GM21723 (cell line): ENCODE measurements around the gene INPP5A.

Source experiments
- ATAC-seq: cut with Tn5 transposase; IDR thresholded peaks from one replicate; pipeline ENCODE4 v1.9.1; 2021; ENCODE audit warnings: mild to moderate bottlenecking, moderate library complexity; ENCODE audit not compliant: unreplicated experiment

The INPP5A gene

DNA sequence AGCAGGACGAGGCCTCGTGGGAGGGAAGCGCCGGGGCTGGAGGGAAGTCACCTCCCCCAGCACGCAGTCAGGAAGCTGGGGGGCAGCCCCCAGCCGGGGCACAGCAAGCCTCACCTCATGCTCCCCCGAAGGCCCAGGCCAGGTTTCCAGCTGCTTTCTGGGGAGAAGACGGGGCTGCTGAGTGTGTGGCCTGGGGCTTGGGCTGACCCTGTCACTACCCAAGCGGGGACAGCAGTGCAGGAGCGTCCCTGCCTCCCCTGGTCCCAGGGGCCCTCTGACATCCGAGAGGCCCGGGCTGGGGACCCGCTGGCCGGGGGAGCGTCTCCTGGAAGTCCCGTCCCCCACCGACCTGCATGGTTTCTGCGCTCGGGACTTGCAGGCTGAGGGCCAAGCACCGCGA, 268.0 kb downstream of the INPP5A start:
- ATAC-seq = no peak

DNA sequence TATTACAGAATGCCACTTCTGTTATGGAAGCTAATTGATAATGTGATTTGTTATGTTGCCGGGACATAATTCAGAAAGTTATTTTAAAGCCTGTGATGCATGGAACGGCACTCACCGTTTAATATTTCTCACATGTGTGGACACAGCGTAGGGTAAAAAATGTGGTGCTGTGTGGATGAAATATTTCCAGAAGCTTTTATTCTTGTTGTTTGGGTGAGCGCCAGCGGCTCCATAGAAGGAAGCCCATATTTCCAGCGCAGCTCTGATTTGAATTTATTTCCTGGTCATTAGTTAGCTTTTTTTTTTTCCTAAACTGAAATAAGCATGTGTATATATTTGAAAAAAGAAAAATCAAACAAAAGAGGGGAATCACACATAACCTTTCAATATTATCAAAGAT, 268.5 kb downstream of the INPP5A start:
- ATAC-seq = no peak

DNA sequence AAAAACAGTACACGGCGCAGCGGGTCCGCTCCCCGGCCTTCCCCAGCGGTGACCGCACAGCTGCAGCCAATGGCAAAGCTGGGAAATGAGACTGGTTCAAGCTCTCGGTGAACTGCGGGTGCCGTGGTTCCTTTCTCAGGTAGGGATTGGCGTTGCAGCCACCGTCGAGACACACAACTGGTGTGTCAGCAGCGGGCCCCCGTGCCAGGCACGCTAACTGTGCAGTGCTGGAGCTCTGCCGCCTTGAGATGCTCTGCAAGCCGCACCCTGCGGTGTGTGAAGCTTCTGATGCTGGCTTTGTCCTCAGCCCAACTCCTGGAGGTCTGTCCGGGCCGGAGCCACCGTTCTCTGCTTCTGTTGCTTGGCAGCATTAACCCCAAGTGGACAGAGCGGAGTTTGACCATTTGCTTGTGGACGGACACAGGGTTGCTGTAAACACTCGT, 269.0 kb downstream of the INPP5A start:
- ATAC-seq = no peak

- ATAC-seq = no peak
These were observed 270.0 kb downstream of the INPP5A start for GRCh38 chr10:132807621-132808049.

DNA sequence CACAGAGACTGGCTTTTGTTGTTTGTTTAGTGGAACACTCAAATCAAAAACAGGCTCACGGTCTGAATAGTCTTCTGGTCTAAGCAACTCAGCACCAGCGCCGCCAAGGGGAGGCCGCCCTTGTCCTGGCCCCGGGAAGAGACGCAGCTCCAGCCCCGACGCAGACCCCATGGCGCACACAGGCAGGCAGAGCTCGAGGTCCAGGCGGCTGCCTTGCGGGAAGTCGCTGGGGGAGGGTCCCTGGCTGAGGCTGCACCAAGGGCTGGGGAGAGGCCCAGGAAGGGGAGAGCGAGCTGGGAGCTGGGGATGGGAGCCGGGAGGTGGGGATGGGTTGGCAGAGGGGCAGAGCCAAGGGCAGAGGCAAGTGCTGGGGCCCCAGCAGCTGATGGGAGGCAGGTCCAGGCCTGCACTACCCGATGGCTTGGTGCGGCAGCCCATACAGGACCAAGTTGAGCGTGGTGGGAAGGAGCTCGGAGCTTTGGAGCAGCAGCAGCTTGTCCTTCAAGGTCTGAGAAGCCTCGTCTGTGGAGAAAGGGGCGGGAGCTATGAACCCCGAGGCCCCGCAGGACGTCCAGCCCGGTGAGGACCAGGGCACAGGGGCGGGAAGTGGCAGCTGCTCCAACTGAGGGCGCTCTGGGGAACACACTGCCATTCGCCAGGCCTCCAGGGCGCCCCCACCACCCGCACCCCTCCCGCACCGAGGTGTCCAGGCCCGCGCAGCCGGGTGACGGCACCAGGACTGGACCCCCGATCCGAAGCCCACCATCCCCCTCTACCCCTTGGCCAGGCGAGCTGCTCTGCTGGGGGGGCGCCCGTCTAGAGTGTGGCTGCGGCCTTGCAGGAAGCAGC, 271.0 kb downstream of the INPP5A start:
- ATAC-seq = no peak

DNA sequence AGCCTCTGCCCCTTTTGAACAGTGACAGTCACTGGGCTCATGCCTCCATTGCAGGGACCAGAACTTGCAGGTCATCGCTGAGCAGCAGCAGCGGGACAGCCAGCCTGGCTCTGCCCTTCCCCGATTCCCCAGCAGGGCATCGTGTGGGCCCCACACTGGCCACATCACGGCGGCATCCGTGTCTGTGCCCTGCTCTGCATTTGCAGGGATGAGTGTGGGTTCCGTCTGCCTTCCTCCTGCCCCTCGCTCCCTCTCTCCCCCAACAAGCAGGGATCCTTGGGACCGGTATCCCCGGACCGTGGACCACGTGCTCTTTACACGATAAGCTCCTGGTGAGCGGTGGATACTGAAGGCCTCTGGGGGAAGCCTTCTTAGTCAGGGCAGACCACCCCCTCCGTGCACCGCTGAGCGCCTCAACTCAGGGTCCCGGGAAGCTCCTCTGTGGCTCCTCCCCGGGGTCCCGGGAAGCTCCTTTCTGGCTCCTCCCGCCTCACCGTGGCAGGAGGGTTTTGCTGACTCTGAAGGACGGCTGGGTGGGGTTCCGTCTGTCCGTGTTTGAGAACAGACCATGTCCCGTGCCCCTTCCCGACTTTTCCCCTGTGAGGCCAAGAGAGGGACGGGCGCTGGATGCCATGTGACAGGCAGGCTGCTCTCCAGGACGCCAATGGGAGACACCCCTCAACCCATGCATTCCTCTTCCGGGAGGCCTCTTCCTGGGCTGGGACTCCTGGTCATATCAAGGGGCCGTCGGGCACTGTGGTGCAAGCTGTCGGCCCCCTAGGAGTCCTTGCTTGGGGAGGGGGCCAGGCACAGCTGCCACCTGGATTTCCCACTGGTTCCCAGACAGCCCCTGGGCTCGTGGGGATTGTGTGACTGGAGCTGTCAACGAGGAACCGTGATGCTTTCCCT, 271.9 kb downstream of the INPP5A start:
- ATAC-seq = no peak

- ATAC-seq = no peak
These were observed 272.7 kb downstream of the INPP5A start for GRCh38 chr10:132810141-132810806.

DNA sequence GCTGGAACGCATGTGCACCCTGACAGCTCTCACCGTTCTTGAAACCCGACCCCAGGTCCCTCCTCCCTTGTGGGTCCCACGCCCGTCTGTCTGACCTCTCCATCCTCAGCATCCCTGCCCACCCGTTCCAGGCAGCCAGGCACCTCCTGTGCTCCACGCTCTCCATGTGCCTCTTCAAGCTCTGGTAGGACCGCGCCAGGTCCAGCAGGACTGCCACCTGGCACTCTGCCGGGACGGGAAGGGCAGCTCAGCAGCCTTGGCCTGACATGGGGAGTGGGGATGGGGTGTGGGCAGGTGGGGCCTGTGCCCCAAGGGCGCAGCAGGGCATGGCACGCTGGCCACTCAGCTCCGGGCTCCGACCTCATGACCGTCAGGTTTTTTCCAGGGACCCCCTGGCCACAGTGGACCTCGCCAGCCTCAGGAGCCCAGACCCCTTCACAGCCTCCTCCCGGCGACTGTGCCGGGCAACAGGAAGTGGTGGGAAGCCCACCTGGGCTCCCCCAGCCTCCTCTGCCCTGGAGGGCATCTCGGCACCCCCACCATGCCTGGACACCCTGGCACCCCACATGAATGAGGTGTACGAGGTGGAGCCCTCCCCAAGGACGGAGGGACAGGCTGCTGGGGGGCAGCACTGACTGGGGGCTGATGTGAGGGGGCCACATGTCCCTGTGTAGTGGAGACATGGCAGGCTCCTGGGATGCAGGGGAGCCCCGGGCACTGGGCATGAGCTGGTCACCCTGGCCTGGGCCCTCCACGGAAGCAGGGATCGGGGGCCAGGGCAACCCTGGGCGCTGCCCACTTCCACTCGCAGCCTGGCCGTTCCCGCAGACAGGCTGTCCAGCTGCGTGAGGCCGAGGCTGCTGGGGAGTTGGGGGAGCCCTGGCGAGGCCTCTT, 273.5 kb downstream of the INPP5A start:
- no peak for ATAC-seq

- ATAC-seq = no peak
These were observed 274.4 kb downstream of the INPP5A start for GRCh38 chr10:132811891-132812481.

DNA sequence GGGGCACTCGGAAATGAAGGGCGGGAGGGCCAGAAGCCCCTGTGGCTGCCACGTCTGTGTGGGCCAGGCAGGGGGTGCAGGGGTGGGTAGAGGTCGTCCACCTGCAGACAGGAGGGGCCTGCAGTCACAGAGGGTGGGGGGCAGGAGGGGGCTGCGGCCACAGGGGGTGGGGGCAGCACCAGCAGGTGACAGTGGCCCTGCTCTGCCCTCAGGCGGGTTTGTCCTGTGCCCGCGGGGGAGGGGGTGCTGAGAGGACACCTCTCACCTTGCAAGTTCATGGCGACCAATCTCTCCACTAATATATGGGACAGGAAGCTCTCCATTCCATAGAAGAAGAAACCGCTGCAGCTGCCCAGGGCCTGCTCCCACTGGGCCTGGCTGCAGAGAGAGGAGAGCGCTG, 274.9 kb downstream of the INPP5A start:
- ATAC-seq = no peak

GRCh38 chr10:132813001-132813401, 275.4 kb downstream of the INPP5A start:
- no peak for ATAC-seq

DNA sequence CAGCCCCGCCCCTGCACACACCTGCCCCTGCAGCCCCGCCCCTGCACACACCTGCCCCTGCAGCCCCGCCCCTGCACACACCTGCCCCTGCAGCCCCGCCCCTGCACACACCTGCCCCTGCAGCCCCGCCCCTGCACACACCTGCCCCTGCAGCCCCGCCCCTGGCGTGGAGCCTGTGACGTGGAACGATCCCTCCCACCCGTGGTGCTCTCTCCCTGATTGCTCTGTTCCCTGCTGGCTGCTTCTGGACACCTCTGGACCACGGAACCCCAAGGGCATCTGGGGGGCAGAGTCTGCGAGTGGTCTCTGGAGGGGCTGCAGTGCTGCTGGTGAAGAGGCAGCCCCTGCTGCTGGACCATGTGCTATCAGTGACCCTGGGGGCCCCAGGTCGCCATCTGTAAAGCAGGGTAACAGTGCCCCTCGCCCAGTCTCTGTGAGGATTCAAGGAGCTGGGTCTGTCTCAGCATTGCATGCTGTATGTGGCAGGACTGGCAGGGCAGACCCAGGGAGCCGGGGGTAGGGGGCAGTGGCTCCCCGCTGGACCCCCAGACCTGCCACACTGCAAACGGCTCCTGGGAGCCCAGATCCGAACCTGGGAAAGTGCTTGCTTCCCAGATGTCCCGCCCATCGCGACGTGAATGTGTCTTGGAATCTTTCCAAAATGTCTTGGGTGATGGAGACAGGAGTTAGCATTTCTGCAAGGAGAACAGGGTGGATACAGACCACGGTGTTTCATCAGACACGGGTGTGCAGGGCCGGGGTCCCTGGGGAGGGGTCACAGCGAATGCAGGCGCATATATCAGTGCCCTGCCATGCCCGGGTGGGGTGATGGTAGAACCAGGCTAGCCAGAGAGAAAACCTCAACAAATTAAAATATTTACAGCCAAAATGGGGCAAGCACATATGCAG, 276.2 kb downstream of the INPP5A start:
- ATAC-seq = no peak

- no peak for ATAC-seq
These were observed 276.9 kb downstream of the INPP5A start for GRCh38 chr10:132814469-132814856.

- ATAC-seq = no peak
These were observed 277.7 kb downstream of the INPP5A start for GRCh38 chr10:132815168-132815857.

DNA sequence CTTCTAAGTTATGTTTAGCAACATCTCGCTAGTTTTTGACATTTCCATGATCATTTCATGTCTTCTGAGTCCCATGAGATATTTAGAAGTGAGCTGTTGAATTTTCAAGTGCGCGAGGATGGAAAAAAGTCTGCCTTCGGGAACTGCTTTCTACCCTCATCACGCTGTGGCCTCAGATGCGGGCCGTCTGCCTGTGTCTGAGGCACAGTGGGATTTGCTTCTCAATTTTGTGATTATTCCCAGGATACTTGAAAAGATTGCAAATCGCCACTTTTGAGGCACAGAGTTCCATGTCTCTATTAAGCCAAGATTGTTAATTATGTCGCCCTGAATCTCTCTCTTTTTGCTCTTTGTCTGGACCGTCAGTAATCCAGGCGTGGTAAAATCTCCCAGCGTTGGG, 279.1 kb downstream of the INPP5A start:
- ATAC-seq = no peak

DNA sequence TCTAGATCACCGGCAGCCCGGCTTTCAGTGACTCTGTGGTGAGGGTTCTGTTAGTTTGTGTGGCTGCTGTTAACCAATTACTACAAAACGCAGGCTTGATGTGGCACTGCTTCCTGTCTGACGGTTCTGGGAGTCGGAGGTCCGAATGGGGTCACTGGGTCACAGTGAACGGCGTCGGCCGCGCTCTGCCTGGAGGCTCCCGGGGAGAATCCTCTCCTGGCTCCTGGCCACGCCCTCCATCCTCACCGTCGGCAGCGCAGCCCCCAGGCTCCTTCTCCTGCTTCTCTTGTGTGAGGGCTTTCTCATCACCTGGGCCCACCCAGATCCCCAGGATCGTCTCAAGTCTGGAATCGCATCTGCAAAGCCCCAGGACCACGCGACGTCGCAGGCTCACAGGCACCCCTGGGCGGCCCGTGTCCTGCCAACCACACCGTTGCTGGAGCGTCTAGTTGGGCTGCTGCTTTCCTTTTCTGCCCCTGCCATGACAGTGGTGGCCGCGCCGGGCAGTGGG, 280.2 kb downstream of the INPP5A start:
- no peak for ATAC-seq

DNA sequence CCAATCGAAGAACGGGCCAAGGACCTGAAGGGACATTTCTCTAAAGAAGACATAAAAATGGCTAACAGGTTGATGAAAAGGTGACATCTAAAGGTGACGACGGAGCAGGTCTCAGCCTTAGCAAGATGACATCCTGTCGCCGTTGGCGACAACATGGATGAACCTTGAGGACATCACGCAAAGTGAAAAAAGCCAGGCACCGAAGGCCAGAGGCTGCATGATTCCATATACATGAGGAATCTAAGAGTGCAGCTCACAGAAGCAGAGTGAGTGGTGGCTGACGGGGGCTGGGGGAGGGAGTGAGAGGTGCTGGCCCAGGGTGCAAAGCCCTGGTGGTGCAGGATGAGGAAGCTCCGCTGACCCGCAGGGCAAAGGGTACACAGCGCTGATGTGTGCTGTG, 282.5 kb downstream of the INPP5A start:
- ATAC-seq = no peak
